Lower leg skin (tissue), 4 donors: Measurements from ENCODE around the gene LRIG1. TPM values are rescaled to one million over a fixed set of nuclear protein-coding genes. Genes with fewer than 3 reads are reported as not detected.
A peak's percentile ranks its signal among the peaks of the same experiment; 100 is the strongest.

Experiments
- DNase-seq, 2 donors: peaks; one replicate each; pipeline ENCODE4 v3.0.0-alpha.2; 2019; ENCODE audit warnings: low spot score in 2 of 2
- H3K4me3 ChIP-seq: fragments of 200-600 bp; sonication (generic); 2 replicates; pipeline ENCODE4 v1.5.1; 2017; ENCODE audit warnings: mild to moderate bottlenecking, low read depth; ENCODE audit not compliant: poor library complexity, severe bottlenecking
- POLR2A ChIP-seq, 2 donors: fragments of 450-650 bp; IDR thresholded peaks; one replicate each; pipeline ENCODE4 v1.6.1; 2016 to 2017; ENCODE audit warnings: antibody characterized with exemption in 2 of 2, mild to moderate bottlenecking in 1 of 2, moderate library complexity in 1 of 2
- WGBS, 2 donors: methylation state at CpG; one replicate each; pipeline ENCODE4 v1.1.5; 2018; 5-methylcytosine and 5-hydroxymethylcytosine counted together
- intact Hi-C: fragments of 100-400 bp; cut with DNase I; formaldehyde crosslinking; loops from one replicate; pipeline ENCODE4 v1.15.0; 2023; ENCODE audit warnings: low total_unique reads
- total RNA-seq, 4 donors: library from RNA; depleted of rRNA; stranded (reverse); fragments of >200 nt; gene quantifications; one replicate each; pipeline ENCODE4 v1.1.0, GENCODE V29; 2016
- TF ChIP-seq, protein P1 (sequence below), 3 donors: fragments of 450-650 bp; IDR thresholded peaks; one replicate each; pipeline ENCODE4 v1.5.1; 2016; ENCODE audit warnings: antibody characterized with exemption in 3 of 3, mild to moderate bottlenecking in 3 of 3, moderate library complexity in 2 of 3

The LRIG1 gene
- total RNA-seq, 4 donors from 2014 or later: 53.3 to 91.5 (median 69.8) TPM

DNA sequence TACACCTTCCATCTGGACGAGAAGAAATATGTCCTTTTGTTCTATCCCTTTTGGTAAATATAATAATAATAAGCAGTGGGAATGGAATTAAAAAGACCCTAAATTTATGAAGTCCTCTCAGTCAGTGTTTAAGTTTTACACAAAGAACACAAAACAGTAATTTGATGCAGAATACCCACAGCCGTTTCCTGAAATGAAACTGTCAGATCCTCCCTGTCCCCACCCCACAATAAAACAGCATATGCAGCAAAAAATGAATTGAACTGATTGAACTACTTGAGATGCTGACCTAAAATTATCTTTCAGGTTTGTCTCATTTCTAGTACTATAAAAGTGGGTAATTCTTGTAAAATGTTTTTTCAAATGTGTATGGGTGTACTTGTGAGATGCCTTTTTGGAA, 2.2 kb upstream of the LRIG1 start:
- intact Hi-C loops: no loop called here
- no peak overlapping the region for H3K4me3 ChIP-seq
- DNase-seq: no peak
- 73 to 74% methylated on average over 2 of the region's 2 CpGs for WGBS, 2 donors
- TF ChIP-seq, protein P1, sequence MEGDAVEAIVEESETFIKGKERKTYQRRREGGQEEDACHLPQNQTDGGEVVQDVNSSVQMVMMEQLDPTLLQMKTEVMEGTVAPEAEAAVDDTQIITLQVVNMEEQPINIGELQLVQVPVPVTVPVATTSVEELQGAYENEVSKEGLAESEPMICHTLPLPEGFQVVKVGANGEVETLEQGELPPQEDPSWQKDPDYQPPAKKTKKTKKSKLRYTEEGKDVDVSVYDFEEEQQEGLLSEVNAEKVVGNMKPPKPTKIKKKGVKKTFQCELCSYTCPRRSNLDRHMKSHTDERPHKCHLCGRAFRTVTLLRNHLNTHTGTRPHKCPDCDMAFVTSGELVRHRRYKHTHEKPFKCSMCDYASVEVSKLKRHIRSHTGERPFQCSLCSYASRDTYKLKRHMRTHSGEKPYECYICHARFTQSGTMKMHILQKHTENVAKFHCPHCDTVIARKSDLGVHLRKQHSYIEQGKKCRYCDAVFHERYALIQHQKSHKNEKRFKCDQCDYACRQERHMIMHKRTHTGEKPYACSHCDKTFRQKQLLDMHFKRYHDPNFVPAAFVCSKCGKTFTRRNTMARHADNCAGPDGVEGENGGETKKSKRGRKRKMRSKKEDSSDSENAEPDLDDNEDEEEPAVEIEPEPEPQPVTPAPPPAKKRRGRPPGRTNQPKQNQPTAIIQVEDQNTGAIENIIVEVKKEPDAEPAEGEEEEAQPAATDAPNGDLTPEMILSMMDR (IDR thresholded peaks at IDR 0.05): no peak
- TF ChIP-seq POLR2A (IDR thresholded peaks at IDR 0.05): no peak

DNA sequence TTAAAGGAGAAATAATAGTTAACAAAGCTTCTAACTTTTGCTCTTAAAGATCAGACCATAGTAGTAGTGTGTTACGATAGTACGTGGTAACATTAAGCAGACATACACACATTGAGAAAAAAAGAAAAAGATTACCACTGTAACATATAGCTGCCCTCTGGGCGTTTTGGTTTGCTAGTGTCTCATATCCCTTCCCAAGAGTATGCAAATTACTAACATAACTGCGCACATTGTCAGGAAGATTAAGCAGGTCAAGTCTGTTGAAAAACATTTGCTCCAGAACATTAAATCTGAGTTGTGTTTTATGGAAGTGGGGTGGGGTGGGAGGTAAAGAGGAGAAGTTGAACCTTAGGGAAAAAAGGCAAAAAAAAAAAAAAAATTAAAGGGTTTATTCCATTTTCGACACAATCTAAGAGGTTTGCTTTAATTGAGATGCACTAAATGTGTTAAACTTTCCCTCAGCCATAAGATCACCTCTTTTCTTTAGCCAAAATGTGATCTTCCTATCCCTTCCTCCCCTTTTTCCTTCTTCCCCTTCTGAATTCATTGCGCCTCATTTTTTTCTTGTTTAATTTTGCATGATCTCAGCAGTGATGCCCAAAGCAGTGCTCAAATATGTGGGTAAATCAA, 1.5 kb upstream of the LRIG1 start:
- WGBS, 2 donors: 75 to 83% methylated on average over 6 of the region's 6 CpGs
- intact Hi-C loops: no loop called here
- DNase-seq: no peak
- TF ChIP-seq POLR2A (IDR thresholded peaks at IDR 0.05): no peak
- TF ChIP-seq, protein P1 (IDR thresholded peaks at IDR 0.05): no peak
- H3K4me3 ChIP-seq: no peak overlapping the region

DNA sequence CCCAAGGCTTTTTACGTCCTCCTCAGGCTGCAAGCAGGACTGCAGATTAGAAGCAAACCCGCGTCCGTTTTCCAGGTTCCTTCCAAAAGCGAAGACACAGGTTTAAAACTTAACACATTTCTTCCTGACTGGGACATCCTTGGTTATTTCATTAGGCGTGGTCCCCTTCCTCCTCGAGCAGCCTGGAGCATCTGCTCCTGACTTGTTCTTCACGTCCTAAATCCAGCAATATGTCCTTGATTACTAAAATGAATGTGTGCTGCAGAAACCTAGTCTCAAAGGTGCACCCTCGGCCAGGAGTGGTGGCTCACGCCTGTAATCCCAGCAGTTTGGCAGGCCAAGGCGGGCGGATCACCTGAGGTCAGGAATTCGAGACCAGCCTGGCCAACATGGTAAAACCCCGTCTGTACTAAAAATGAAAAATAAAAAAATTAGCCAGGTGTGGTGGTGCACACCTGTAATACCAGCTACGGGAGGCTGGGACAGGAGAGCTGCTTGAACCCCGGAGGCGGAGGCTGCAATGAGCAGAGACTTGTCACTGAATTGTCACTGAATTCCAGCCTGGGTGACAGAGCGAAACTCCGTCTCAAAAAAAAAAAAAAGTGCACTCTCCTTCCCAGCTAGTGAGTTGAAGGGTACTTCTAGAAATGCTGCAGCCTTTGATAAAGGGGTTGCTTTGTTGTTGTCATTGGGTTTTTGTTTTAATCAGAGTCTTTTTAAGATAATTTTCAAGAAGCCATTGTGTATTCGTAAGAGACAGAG, 842 bp upstream of the LRIG1 start:
- no peak overlapping the region for H3K4me3 ChIP-seq
- DNase-seq: no peak
- intact Hi-C loops: no loop called here
- TF ChIP-seq, protein P1 (IDR thresholded peaks at IDR 0.05): no peak
- no peak for TF ChIP-seq POLR2A (IDR thresholded peaks at IDR 0.05)
- WGBS, 2 donors: 24 to 29% methylated on average over 20 of the region's 20 CpGs

DNA sequence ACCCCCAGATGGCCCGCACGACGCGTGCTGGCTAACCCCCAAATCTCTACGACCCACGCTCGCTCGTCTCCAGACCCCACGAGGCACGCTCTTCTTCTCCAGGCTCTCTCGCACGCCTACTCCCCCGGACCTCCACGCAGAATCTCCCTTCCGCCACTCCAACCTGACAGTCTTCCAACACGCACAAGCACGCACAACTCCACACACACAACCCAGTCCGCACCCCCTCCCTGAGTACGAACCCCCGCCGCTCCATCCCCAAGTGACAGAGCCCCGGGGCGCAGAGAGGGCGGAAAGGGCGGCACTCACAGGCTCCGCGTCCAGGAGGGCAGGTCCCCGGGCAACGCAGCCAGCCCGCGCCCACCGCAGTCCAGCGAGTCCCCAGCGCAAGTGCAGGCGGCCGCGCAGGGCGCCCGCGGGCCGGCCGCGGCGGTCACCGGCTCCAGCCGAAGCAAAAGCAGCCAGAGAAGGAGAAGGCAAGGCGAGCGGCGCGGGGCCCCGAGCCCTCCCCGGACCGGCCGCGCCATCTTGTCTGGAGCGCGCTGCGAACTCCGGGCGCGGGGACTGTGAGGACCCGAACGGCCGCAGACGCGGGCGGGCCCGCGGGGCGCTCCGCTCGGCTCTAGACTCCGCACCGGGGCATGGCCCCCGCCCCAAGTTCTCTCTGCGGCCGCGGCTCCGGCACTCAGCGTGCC, 794 bp downstream of the LRIG1 start:
- intact Hi-C loops: no loop called here
- no peak for DNase-seq
- TF ChIP-seq, protein P1 (IDR thresholded peaks at IDR 0.05): no peak
- TF ChIP-seq POLR2A (IDR thresholded peaks at IDR 0.05): no peak
- 1 to 2% methylated on average over 24 to 34 of the region's 80 CpGs for WGBS, 2 donors
- H3K4me3 ChIP-seq: peak overlapping the region; percentile 92

DNA sequence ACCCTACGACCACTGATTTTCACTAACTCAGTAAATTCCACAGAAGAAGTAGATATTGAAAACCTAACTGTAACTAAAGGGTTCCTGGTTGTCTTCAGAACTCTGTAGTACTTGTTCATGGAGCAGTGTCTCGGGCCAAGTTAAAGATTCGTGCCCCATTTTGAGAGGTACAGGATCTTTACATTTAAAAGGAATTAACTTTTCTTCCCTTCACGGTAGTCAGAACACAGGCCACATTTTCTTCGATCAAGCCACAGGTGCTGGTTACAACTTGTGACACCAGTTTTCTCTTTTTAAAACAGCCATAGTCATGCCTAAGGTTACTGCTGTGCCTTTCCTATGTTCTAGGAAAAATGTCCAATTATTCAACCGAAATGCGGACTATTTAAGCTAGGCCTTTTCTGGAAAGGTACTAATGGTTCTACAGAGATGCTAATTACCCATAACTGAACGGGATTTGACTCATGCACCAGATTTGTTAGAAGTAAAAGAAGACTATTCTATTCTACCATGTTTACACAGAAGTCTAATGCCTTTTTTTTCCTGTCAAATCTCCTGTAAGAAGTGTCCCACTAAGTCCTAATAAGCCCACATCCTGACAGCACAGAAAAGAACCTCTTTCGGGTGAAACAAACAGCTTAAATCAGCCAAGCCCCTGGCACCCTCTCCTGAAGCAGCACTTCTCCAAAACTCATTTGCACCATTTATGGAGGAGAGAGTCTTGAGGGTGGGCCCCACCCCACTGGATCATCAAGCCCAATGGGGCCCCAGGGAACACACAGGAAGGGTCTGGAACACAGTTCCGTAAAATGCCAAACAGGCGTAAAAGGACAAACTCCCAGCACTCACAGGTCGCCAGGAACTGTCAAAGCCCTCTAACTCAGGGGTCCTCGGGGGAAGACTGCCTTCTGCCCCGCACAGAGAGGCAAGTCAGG, 1.9 kb downstream of the LRIG1 start:
- H3K4me3 ChIP-seq: peak overlapping the region; percentile 9
- no peak for DNase-seq
- intact Hi-C loops: no loop called here
- 25 to 29% methylated on average over 14 of the region's 14 CpGs for WGBS, 2 donors
- TF ChIP-seq POLR2A (IDR thresholded peaks at IDR 0.05): no peak
- TF ChIP-seq, protein P1 (IDR thresholded peaks at IDR 0.05): no peak
